GM12878 (cell line): ENCODE results near the gene RNU1-2. TPM values are rescaled to one million over a fixed set of nuclear protein-coding genes. Genes with fewer than 3 reads are reported as not detected.

Experiments used
- ATAC-seq: fragments of 200-7000 bp; cut with Tn5 transposase; 3 replicates; pipeline ENCODE4 v1.9.1; 2020; ENCODE audit warnings: mild to moderate bottlenecking, moderate library complexity
- BruUV-seq: library from RNA; stranded (reverse); fragments of 400-500 nt; replicated peaks from 2 replicates; lab custom pipeline; 2021; lab: Mats Ljungman, UMichigan
- CTCF ChIA-PET: fragments of 300-600 bp; sonication (Branson Sonifier 250); formaldehyde crosslinking; extraction: SDS; loops from one replicate; lab custom pipeline; 2021; ENCODE audit warnings: inconsistent platforms; lab: Yijun Ruan, JAX
- POLR2A ChIA-PET: fragments of 350-600 bp; formaldehyde crosslinking; extraction: SDS; loops from one replicate; lab custom pipeline; 2021; ENCODE audit warnings: inconsistent platforms; lab: Charles Lee
- RAD21 ChIA-PET: fragments of 300-600 bp; sonication (Branson Sonifier 250); formaldehyde crosslinking; loops from one replicate; lab custom pipeline; 2023; ENCODE audit warnings: antibody characterized with exemption; ENCODE audit not compliant: unreplicated experiment; lab: Charles Lee
- SMC1A ChIA-PET: fragments of 300-600 bp; sonication (Branson Sonifier 250); formaldehyde crosslinking; loops from one replicate; lab custom pipeline; 2023; ENCODE audit not compliant: unreplicated experiment, uncharacterized antibody; lab: Charles Lee
- DNase-seq: peaks from one replicate; pipeline ENCODE4 v3.0.0-alpha.2; 2011; ENCODE audit warnings: low read depth, low spot score
- FAIRE-seq: peaks from 3 replicates; lab custom pipeline; 2011; peaks lifted over from hg19 to GRCh38; lab: Jason Lieb, UNC
- H2AFZ ChIP-seq: 2 replicates; pipeline ENCODE4 v1.6.0; 2011; ENCODE audit warnings: low read depth, low read length, control low read depth; ENCODE audit not compliant: control insufficient read depth
- H3K27ac ChIP-seq: 2 replicates; pipeline ENCODE4 v1.5.1; 2011; ENCODE audit warnings: control low read depth; ENCODE audit not compliant: control insufficient read depth, insufficient read depth
- H3K27me3 ChIP-seq, 2 experiments: replicated peaks in 1 of 2; 2 replicates each; pipeline versions ENCODE4 v1.6.0 to v1.6.1; 2011; ENCODE audit warnings: low read length in 1 of 2; ENCODE audit not compliant: control insufficient read depth in 2 of 2, insufficient read depth in 2 of 2
- H3K36me3 ChIP-seq, 2 experiments: 2 replicates each; pipeline ENCODE4 v1.5.1; 2011; ENCODE audit warnings: low read length in 1 of 2; ENCODE audit not compliant: control insufficient read depth in 2 of 2, insufficient read depth in 2 of 2
- H3K4me1 ChIP-seq: 2 replicates; pipeline ENCODE4 v1.6.1; 2011; ENCODE audit warnings: mild to moderate bottlenecking, low read length, moderate library complexity, mixed read lengths; ENCODE audit not compliant: control insufficient read depth, insufficient read depth
- H3K4me2 ChIP-seq: 2 replicates; pipeline ENCODE4 v1.6.0; 2011; ENCODE audit warnings: control low read depth; ENCODE audit not compliant: control insufficient read depth, insufficient read depth
- H3K4me3 ChIP-seq: fragments of 200-600 bp; sonication (generic); 2 replicates; pipeline ENCODE4 v1.5.1; 2016
- H3K79me2 ChIP-seq: 2 replicates; pipeline ENCODE4 v1.6.0; 2011; ENCODE audit warnings: low read length; ENCODE audit not compliant: control insufficient read depth, insufficient read depth
- H3K9ac ChIP-seq: 2 replicates; pipeline ENCODE4 v1.8.0; 2011; ENCODE audit warnings: low read length, control low read depth, mixed read lengths; ENCODE audit not compliant: control insufficient read depth, insufficient read depth
- H3K9me3 ChIP-seq: replicated peaks from 3 replicates; pipeline ENCODE4 v1.5.1; 2011; ENCODE audit warnings: mild to moderate bottlenecking, low read length; ENCODE audit not compliant: control insufficient read depth, insufficient read depth
- H4K20me1 ChIP-seq: 2 replicates; pipeline ENCODE4 v1.6.0; 2011; ENCODE audit not compliant: control insufficient read depth, insufficient read depth
- FOXK2 ChIP-seq: fragments of 450-650 bp; IDR thresholded peaks from 2 replicates; pipeline ENCODE4 v1.6.1; 2017; ENCODE audit warnings: mild to moderate bottlenecking, moderate library complexity
- FOXM1 ChIP-seq: IDR thresholded peaks from 2 replicates; pipeline ENCODE4 v1.6.1; 2012; ENCODE audit warnings: low read depth, mild to moderate bottlenecking, inconsistent platforms, low read length, moderate library complexity
- HCFC1 ChIP-seq: fragments of 150-350 bp; IDR thresholded peaks from 2 replicates; pipeline ENCODE4 v1.6.1; 2014; ENCODE audit warnings: low read length
- HDAC2 ChIP-seq: fragments of 200-600 bp; sonication (generic); IDR thresholded peaks from 2 replicates; pipeline ENCODE4 v1.6.1; 2017
- NFIC ChIP-seq: IDR thresholded peaks from 2 replicates; pipeline ENCODE4 v1.6.1; 2012; ENCODE audit warnings: low read depth, mild to moderate bottlenecking, inconsistent platforms, low read length, moderate library complexity
- POLR2AphosphoS5 ChIP-seq: IDR thresholded peaks from 2 replicates; pipeline ENCODE4 v1.6.1; 2011; ENCODE audit warnings: mild to moderate bottlenecking, low read length, inconsistent platforms
- RFX5 ChIP-seq: IDR thresholded peaks from 2 replicates; pipeline ENCODE4 v1.6.1; 2011; ENCODE audit warnings: low read depth, low read length, improper control_type of control experiment
- TCF3 ChIP-seq: IDR thresholded peaks from 2 replicates; pipeline ENCODE4 v1.6.1; 2012; ENCODE audit warnings: low read depth, mild to moderate bottlenecking, low read length, borderline replicate concordance; ENCODE audit not compliant: insufficient read depth
- WRNIP1 ChIP-seq: IDR thresholded peaks from 2 replicates; pipeline ENCODE4 v1.6.1; 2011; ENCODE audit warnings: low read depth, low read length, improper control_type of control experiment, borderline replicate concordance
- WGBS: methylation state at CpG from one replicate; pipeline ENCODE4 v1.1.6; 2016; ENCODE audit warnings: low lambda C conversion rate; ENCODE audit not compliant: insufficient replicate concordance, insufficient coverage; ENCODE audit errors: missing lambda C conversion rate; 5-methylcytosine and 5-hydroxymethylcytosine counted together
- in situ Hi-C: fragments of 300-500 bp; cut with MboI; formaldehyde crosslinking; loops from 9 replicates; pipeline ENCODE4 v1.14.3; 2018; ENCODE audit warnings: mixed read lengths
- intact Hi-C: fragments of 100-400 bp; cut with micrococcal nuclease; formaldehyde crosslinking; loops from one replicate; pipeline ENCODE4 v1.14.2; 2022; ENCODE audit not compliant: unreplicated experiment
- polyA plus RNA-seq, 11 experiments: library from polyadenylated mRNA; depleted of rRNA in 4 of 11; unstranded in 6 of 11; stranded (reverse) in 5 of 11; fragments of >200 nt; fragmentation: Nextera tagmentation in 4 of 11; fragmentation: Illumina TruSeq in 1 of 11; extraction: Ambion mirVana in 4 of 11; extraction: Trizol in 1 of 11; gene quantifications; 1 replicate in 1 of 11; 2 replicates in 10 of 11; pipeline versions ENCODE4 v1.2.1 to v1.2.3, GENCODE V29; 2011 to 2016; ENCODE audit warnings: inconsistent platforms in 2 of 11, missing spikeins in 2 of 11, low read depth in 1 of 11
- total RNA-seq, 4 experiments: library from RNA; depleted of rRNA in 3 of 4; stranded (reverse); fragments of >200 nt in 3 of 4; fragmentation: Illumina TruSeq in 1 of 4; extraction: Trizol in 1 of 4; gene quantifications; 2 replicates each; pipeline versions ENCODE4 v1.2.1 to v1.2.3, GENCODE V29; 2013 to 2021
- TF ChIP-seq, protein P1 (sequence below): IDR thresholded peaks from 2 replicates; pipeline ENCODE4 v1.6.1; 2012; ENCODE audit warnings: improper control_type of control experiment, low read depth, low read length; ENCODE audit not compliant: insufficient replicate concordance
- TF ChIP-seq, protein P2 (sequence below): IDR thresholded peaks from 2 replicates; pipeline ENCODE4 v1.6.1; 2011; ENCODE audit warnings: mild to moderate bottlenecking, low read depth, low read length, moderate library complexity; ENCODE audit not compliant: insufficient replicate concordance
- TF ChIP-seq, protein P3 (sequence below): fragments of 450-650 bp; IDR thresholded peaks from 2 replicates; pipeline ENCODE4 v1.6.1; 2016; ENCODE audit warnings: mild to moderate bottlenecking

Gene RNU1-2
- total and polyA plus RNA-seq, 10 of the 15 experiments (the other 5 are each of a cell fraction or from before 2014, with no cell fraction given): under 0.01 to 20,946 (median 4.7) TPM; not detected in 2

DNA sequence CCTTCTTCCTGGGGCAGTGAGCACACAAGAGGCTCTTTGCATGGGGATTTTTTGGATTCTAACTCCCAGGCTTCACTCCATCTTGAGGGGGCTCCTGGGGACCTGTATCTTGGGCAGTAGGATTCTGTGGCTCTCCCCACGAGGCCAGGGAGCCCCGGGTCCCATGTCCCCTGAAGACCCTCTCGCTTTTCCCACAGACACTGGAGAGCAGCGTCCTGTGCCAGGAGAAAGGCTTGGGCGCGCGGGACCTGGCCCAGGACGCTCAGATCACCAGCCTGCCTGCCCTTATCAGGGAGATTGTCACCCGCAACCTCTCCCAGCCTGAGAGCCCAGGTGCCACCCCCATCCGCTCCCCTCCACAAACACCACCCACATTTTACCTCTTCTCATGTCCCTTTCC is 26.7 kb downstream of the RNU1-2 start:
- intact Hi-C loops (no loop called here), in situ Hi-C loops (no loop called here)
- no peak overlapping the region for H3K9ac ChIP-seq
- no peaks in the 10 kb centered on the region for H3K4me1 ChIP-seq
- no peaks in the 10 kb centered on the region for H3K36me3 ChIP-seq
- DNase-seq (no peak), ATAC-seq (no peak), FAIRE-seq (no peak)
- H3K9me3 ChIP-seq: no peaks in the 10 kb centered on the region
- H3K27me3 ChIP-seq: no peaks in the 10 kb centered on the region
- 55% methylated on average over 10 of the region's 10 CpGs for WGBS
- TF ChIP-seq HDAC2 (no peak), HCFC1 (no peak), POLR2AphosphoS5 (no peak), FOXK2 (no peak), WRNIP1 (no peak), NFIC (no peak), FOXM1 (no peak), TCF3 (no peak), RFX5 (no peak)
- TF ChIP-seq, protein P1, sequence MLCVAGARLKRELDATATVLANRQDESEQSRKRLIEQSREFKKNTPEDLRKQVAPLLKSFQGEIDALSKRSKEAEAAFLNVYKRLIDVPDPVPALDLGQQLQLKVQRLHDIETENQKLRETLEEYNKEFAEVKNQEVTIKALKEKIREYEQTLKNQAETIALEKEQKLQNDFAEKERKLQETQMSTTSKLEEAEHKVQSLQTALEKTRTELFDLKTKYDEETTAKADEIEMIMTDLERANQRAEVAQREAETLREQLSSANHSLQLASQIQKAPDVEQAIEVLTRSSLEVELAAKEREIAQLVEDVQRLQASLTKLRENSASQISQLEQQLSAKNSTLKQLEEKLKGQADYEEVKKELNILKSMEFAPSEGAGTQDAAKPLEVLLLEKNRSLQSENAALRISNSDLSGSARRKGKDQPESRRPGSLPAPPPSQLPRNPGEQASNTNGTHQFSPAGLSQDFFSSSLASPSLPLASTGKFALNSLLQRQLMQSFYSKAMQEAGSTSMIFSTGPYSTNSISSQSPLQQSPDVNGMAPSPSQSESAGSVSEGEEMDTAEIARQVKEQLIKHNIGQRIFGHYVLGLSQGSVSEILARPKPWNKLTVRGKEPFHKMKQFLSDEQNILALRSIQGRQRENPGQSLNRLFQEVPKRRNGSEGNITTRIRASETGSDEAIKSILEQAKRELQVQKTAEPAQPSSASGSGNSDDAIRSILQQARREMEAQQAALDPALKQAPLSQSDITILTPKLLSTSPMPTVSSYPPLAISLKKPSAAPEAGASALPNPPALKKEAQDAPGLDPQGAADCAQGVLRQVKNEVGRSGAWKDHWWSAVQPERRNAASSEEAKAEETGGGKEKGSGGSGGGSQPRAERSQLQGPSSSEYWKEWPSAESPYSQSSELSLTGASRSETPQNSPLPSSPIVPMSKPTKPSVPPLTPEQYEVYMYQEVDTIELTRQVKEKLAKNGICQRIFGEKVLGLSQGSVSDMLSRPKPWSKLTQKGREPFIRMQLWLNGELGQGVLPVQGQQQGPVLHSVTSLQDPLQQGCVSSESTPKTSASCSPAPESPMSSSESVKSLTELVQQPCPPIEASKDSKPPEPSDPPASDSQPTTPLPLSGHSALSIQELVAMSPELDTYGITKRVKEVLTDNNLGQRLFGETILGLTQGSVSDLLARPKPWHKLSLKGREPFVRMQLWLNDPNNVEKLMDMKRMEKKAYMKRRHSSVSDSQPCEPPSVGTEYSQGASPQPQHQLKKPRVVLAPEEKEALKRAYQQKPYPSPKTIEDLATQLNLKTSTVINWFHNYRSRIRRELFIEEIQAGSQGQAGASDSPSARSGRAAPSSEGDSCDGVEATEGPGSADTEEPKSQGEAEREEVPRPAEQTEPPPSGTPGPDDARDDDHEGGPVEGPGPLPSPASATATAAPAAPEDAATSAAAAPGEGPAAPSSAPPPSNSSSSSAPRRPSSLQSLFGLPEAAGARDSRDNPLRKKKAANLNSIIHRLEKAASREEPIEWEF: no peak
- TF ChIP-seq, protein P2, sequence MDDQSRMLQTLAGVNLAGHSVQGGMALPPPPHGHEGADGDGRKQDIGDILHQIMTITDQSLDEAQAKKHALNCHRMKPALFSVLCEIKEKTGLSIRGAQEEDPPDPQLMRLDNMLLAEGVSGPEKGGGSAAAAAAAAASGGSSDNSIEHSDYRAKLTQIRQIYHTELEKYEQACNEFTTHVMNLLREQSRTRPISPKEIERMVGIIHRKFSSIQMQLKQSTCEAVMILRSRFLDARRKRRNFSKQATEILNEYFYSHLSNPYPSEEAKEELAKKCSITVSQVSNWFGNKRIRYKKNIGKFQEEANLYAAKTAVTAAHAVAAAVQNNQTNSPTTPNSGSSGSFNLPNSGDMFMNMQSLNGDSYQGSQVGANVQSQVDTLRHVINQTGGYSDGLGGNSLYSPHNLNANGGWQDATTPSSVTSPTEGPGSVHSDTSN: no peak
- TF ChIP-seq, protein P3, sequence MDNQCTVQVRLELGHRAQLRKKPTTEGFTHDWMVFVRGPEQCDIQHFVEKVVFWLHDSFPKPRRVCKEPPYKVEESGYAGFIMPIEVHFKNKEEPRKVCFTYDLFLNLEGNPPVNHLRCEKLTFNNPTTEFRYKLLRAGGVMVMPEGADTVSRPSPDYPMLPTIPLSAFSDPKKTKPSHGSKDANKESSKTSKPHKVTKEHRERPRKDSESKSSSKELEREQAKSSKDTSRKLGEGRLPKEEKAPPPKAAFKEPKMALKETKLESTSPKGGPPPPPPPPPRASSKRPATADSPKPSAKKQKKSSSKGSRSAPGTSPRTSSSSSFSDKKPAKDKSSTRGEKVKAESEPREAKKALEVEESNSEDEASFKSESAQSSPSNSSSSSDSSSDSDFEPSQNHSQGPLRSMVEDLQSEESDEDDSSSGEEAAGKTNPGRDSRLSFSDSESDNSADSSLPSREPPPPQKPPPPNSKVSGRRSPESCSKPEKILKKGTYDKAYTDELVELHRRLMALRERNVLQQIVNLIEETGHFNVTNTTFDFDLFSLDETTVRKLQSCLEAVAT: no peak
- H3K4me2 ChIP-seq: no peak overlapping the region
- H3K79me2 ChIP-seq: no peaks in the 10 kb centered on the region
- ChIA-PET SMC1A (no interaction called here), POLR2A (no interaction called here), CTCF (no interaction called here), RAD21 (no interaction called here)
- no TSS peak for BruUV-seq
- no peak overlapping the region for H2AFZ ChIP-seq
- H4K20me1 ChIP-seq: no peaks in the 10 kb centered on the region
- no peak overlapping the region for H3K4me3 ChIP-seq
- no peak overlapping the region for H3K27ac ChIP-seq
